ENCODE results near the gene IGF2R. TPM values are rescaled to one million over a fixed set of nuclear protein-coding genes. Genes with fewer than 3 reads are reported as not detected.
A peak's percentile ranks its signal among the peaks of the same experiment; 100 is the strongest.
"Not testable (repeated sequence)": the region's sequence is repeated elsewhere in the genome, so short reads cannot be mapped to it uniquely, and the experiment has no call there.

Gene IGF2R
- total RNA-seq, 8 experiments from 2014 or later, result 18.4 to 124 (median 53.5) TPM

DNA sequence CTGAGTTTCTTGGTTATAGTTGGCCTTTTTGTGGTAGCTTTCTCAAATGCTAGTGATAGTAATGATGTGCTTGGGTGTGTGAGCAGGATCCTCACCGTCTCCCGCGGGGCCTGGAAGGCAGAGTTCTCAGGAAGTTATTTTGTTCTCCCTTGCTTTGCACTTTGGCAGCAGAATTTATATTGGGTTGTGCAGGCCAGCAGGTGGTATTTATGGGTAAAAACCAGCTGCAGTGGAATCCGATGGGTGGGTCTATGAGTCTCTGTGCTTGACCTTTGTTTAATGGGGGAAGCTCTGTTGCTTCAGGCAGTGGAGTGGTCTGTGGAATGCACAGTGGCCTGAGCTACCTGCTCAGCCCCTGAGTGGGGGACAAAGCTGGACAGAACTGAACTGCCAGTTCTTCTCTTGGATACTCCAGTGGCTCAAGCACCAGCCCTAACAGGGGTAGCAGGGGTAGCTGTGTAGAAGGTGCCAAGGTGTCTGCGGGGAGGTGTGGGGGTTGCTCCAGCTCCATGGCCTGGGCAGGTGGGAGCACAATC is 27.3 kb downstream of the IGF2R start:
- WGBS, 10 experiments, result 88 to 100% (median 100%) methylated on average over 1 to 5 of the region's 5 CpGs; no CpG with 5 or more reads in 5 of the 10 experiments
- H3K4me3 ChIP-seq, result no peak overlapping the region
- ATAC-seq (replicated peaks in 6 of 8), result no peak
- H3K27ac ChIP-seq, result no peak overlapping the region
- no peaks in the 10 kb centered on the region for H3K4me1 ChIP-seq (replicated peaks in 1 of 2)
- in situ Hi-C loops (cut with MboI; ENCODE audit: low pct_unique_long_range_greater_than_20kb in 2 of 9, low sequenced_read_pairs in 9 of 9, unreplicated experiment in 9 of 9), result no loop called here

DNA sequence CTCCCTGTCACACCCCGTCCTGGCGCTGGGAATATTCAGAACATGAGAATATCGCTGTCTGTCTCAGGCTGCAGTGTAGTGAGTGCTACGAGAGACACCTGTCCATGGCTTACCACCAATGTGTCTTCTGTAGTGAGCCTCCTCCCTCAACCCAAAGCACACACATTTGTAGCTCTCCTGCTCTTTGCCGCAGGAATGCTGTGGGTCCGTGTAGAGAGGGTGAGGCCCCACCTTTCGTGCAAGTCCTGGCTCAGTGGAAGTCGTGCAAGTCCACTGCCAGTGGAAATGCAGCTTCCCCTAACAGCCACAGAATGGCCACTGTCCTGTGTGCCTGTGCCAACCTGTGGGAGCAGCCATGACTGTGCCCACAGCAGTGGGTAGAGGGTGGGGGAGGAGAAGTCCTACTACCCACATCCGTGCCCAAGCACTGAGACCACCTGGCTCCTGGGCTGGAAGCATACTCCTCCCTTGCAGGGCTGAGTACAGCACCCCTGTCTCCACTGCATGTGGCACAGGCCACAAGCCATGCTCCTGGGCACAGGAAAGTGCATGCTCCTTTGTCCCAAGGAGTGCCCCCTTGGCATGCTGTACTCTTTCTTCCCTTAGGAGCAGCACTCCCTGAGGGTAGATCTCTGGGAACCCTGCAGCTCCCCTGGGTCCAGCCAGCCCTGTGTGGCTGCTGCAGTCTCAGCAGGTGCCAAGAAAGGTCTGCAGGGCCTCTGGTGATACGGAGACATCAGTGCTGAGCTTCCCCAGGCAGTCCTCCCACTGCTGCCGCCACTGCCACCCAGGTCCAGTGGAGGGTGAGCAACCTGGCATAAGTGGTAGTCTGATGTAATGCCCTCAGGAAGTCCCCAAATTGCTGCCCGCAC is 28.0 kb downstream of the IGF2R start:
- no peaks in the 10 kb centered on the region for H3K4me1 ChIP-seq (replicated peaks in 1 of 2)
- in situ Hi-C loops (cut with MboI; ENCODE audit: low pct_unique_long_range_greater_than_20kb in 2 of 9, low sequenced_read_pairs in 9 of 9, unreplicated experiment in 9 of 9), result no loop called here
- no peak overlapping the region for H3K27ac ChIP-seq
- no peak for ATAC-seq (replicated peaks in 6 of 8)
- H3K4me3 ChIP-seq, result no peak overlapping the region
- 88 to 100% (median 100%) methylated on average over 1 to 3 of the region's 12 CpGs; no CpG with 5 or more reads in 6 of the 10 experiments for WGBS, 10 experiments

DNA sequence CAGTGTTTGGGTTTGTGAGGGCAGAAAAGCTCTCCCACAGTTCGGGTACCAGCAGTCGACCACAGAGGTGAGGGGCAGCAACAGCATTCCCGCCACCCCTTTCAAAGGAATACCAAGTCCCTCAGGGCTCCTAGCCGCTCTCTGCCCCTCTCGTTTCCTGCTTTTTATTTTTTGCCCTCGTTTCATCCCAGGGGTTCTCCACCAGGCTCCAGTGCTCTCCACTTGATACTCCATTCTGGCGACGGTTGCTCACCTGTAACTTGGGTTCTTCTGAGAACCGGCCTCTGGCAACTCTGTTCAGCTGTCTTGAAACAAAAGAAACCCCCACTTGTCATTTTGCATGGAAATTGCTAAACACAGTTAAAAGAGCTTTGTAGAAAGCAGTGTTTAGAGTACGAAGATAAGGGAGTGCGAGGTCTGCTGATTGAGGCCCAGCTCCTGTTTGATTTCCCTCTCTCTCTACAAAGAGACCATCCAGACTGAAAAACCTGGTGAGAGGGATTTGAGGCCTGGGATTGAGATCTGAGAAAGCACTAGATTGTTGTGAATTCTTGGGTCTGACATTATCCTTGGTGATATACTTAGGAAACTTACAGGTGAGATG is 28.7 kb downstream of the IGF2R start:
- ATAC-seq (replicated peaks in 6 of 8), result no peak
- H3K27ac ChIP-seq, result no peak overlapping the region
- no peak overlapping the region for H3K4me3 ChIP-seq
- in situ Hi-C loops (cut with MboI; ENCODE audit: low pct_unique_long_range_greater_than_20kb in 2 of 9, low sequenced_read_pairs in 9 of 9, unreplicated experiment in 9 of 9), result no loop called here
- no peaks in the 10 kb centered on the region for H3K4me1 ChIP-seq (replicated peaks in 1 of 2)
- 81 to 100% (median 93%) methylated on average over 2 to 8 of the region's 11 CpGs for WGBS, 10 experiments

DNA sequence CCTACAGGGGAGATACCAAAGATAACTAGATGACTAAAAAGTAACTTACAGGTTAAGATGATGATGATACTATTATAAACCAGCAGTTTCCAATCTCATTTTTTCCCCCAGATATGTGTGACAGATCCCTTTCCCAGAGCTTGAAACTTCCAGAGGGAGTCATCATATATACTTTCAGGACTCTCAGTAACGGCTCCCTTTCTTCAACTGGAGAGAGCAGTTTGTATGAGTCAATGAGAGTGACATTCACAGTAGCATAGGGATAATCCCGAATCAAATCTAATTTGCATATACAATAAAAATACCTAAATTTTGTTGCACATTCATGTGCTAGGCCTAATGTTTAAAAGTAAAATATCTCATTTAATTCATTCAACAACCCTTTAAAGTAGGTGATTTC is 29.7 kb downstream of the IGF2R start:
- Histone ChIP-seq H3K27ac (no peak overlapping the region), H3K4me3 (no peak overlapping the region), H3K4me1 (replicated peaks in 1 of 2) (no peaks in the 10 kb centered on the region)
- in situ Hi-C loops (cut with MboI; ENCODE audit: low pct_unique_long_range_greater_than_20kb in 2 of 9, low sequenced_read_pairs in 9 of 9, unreplicated experiment in 9 of 9), result no loop called here
- WGBS, 10 experiments, result 20 to 100% (median 93%) methylated on average over 1 to 2 of the region's 2 CpGs
- no peak for ATAC-seq (replicated peaks in 6 of 8)

DNA sequence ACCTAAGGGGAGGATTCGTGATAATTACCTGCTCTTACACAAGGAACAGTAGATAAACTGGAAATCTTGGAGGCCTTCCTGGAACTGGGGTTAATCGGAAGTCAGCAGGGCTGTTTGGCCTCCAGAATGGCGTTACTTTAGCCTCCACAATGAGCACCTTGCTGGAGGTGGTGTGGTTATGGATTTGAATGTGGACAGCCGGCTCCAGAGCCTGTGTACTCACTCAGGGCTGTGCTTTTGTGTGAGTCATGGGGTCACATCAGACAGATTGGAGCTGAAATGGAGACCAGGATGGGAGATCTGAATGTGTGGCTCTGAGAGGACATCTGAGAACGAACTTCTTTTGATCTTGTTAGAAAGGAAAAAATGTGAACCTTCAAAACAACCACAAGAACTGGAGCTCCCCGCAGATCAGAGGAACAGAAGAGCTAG is 30.4 kb downstream of the IGF2R start:
- no peak for ATAC-seq (replicated peaks in 6 of 8)

DNA sequence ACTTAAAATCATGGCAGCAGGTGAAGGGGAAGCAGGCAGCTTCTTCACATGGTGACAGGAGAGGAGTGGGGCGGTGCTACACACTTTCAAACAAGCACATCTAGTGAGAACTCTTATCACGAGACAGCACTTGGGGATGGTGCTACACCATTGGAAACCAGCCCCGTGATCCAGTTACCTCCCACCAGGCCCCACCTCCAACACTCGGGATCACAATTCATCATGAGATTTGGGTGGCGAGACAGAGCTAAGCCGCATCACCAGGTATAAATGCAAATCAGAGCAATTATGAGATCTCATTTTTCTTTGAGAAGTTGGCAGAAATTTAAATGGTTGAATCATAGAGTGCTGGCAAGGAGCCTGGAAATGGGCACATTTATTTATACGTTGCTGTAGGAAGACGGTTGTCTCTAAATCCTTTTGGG is 31.4 kb downstream of the IGF2R start:
- WGBS, 10 experiments, result 80 to 100% (median 97%) methylated on average over 1 to 5 of the region's 8 CpGs; no CpG with 5 or more reads in 3 of the 10 experiments
- H3K4me3 ChIP-seq, result no peak overlapping the region
- no peaks in the 10 kb centered on the region for H3K4me1 ChIP-seq (replicated peaks in 1 of 2)
- no peak overlapping the region for H3K27ac ChIP-seq
- ATAC-seq (replicated peaks in 6 of 8), result no peak
- in situ Hi-C loops (cut with MboI; ENCODE audit: low pct_unique_long_range_greater_than_20kb in 2 of 9, low sequenced_read_pairs in 9 of 9, unreplicated experiment in 9 of 9), result no loop called here

More for the DNA sequence above, 30.4 kb downstream of the IGF2R start:
- no peak overlapping the region for H3K27ac ChIP-seq
- H3K4me3 ChIP-seq, result no peak overlapping the region
- WGBS, 10 experiments, result 70 to 100% (median 100%) methylated on average over 1 to 6 of the region's 6 CpGs
- no peaks in the 10 kb centered on the region for H3K4me1 ChIP-seq (replicated peaks in 1 of 2)
- in situ Hi-C loops (cut with MboI; ENCODE audit: low pct_unique_long_range_greater_than_20kb in 2 of 9, low sequenced_read_pairs in 9 of 9, unreplicated experiment in 9 of 9), result no loop called here

DNA sequence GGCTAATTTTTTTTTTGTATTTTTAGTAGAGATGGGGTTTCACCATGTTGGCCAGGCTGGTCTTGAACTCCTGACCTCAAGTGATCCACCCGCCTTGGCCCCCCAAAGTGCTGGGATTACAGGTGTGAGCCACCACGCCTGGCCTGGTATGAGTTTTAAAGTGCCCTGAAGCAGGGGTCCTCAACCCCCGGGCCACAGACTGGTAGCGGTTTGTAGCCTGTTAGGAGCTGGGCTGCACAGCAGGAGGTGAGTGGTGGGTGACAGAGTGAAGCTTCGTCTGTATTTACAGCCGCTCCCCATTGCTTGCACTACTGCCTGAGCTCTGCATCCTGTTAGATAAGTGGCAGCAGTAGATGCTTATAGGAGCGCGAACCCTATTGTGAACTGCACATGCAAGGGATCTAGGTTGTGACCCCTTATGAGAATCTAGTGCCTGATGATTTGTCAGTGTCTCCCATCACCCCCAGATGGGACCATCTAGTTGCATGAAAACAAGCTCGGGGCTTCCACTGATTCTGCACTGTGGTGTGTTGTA is 32.1 kb downstream of the IGF2R start:
- H3K4me3 ChIP-seq; H3K27ac ChIP-seq; H3K4me1 ChIP-seq (replicated peaks in 1 of 2); in situ Hi-C loops (cut with MboI; ENCODE audit: low pct_unique_long_range_greater_than_20kb in 2 of 9, low sequenced_read_pairs in 9 of 9, unreplicated experiment in 9 of 9); ATAC-seq (replicated peaks in 6 of 8): not testable (repeated sequence)
- WGBS, 10 experiments, result 83 to 100% (median 95%) methylated on average over 1 to 9 of the region's 9 CpGs; no CpG with 5 or more reads in 6 of the 10 experiments

DNA sequence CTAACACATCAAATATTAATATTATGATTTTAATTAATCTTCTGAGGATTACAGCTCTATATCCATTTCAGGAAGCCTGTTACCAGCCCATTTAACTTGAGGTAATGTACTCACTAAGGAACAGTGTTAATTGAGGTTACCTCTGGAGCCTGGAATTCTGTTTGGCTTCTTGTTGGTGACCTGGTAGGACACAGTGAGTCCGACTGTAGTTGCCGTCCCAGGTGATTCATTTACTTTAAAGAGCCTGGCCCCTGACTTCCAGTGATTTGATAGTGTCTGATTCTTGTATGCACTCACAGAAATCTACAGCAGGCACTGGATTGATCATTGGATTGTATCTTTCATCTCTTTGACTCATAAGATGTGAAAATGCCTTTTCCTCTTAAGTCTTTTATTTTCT is 34.0 kb downstream of the IGF2R start:
- in situ Hi-C loops (cut with MboI; ENCODE audit: low pct_unique_long_range_greater_than_20kb in 2 of 9, low sequenced_read_pairs in 9 of 9, unreplicated experiment in 9 of 9), result no loop called here
- H3K27ac ChIP-seq, result no peak overlapping the region
- no peak for ATAC-seq (replicated peaks in 6 of 8)
- no peaks in the 10 kb centered on the region for H3K4me1 ChIP-seq (replicated peaks in 1 of 2)
- WGBS, 10 experiments, result 37 to 100% (median 83%) methylated on average over 1 to 2 of the region's 2 CpGs; no CpG with 5 or more reads in 3 of the 10 experiments
- H3K4me3 ChIP-seq, result no peak overlapping the region

DNA sequence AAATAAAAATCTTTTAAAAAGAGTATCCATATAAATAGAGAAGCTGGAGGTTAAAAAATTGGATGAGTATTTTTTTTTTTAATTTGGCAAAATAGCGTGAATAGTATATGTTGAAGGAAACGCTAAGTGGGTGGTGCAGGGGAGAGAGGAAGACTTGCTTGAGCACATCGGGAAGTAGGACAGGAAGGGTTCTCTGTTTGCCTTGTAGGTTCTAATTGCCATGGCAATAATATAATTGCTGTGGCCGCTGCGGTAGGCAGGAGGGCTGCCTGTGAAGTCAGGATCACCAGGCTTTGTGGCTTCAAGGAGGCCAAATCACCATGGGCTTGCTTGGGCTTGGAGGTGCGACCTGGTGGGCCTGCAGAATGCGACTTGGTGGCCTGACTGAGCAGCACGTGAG is 35.1 kb downstream of the IGF2R start:
- Histone ChIP-seq H3K4me3 (no peak overlapping the region), H3K4me1 (replicated peaks in 1 of 2) (no peaks in the 10 kb centered on the region), H3K27ac (no peak overlapping the region)
- ATAC-seq (replicated peaks in 6 of 8), result no peak
- in situ Hi-C loops (cut with MboI; ENCODE audit: low pct_unique_long_range_greater_than_20kb in 2 of 9, low sequenced_read_pairs in 9 of 9, unreplicated experiment in 9 of 9), result no loop called here
- 71 to 100% (median 93%) methylated on average over 1 to 6 of the region's 8 CpGs; no CpG with 5 or more reads in 1 of the 10 experiments for WGBS, 10 experiments

DNA sequence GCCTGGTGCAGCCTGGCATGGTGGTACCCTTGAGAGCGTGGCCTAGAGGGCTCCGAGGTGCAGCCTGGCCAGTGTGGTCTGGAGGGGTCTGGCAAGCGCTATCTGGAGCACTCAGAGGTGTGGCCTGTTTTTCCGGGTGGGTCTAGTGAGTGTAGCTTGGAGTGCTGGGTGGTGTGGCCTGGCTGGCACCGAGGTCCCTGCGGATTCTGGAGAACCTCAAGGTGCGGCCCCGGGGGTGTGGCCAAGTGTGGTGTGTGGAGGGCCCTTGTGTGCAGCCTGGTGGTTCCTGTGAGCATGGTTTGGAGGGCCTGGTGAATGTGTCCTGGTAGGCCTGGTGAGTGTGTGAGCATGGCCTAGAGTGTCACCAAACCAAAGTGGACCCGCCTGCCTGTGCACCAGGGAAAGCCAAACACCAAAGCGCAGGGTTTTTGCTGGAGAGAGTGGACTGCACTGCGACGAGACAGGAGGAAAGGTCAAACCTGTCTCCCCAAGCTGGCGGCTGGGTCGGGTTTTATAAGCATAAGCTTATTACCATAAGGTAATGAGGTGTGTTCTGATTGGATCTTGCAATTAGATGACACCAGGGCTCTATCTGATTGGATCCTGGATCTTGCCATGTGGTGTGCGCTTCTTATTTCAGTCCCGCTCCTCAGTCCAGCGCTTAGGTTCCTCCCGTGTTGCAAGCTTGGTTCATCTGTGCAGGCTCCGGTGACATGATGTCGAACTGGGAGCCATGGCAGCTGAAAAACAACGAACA is 35.7 kb downstream of the IGF2R start:
- in situ Hi-C loops (cut with MboI; ENCODE audit: low pct_unique_long_range_greater_than_20kb in 2 of 9, low sequenced_read_pairs in 9 of 9, unreplicated experiment in 9 of 9), result no loop called here
- Histone ChIP-seq H3K27ac (no peak overlapping the region), H3K4me3 (no peak overlapping the region), H3K4me1 (replicated peaks in 1 of 2) (no peaks in the 10 kb centered on the region)
- WGBS, 10 experiments, result 88 to 96% (median 93%) methylated on average over 2 to 10 of the region's 21 CpGs; no CpG with 5 or more reads in 5 of the 10 experiments
- ATAC-seq (replicated peaks in 6 of 8), result no peak

DNA sequence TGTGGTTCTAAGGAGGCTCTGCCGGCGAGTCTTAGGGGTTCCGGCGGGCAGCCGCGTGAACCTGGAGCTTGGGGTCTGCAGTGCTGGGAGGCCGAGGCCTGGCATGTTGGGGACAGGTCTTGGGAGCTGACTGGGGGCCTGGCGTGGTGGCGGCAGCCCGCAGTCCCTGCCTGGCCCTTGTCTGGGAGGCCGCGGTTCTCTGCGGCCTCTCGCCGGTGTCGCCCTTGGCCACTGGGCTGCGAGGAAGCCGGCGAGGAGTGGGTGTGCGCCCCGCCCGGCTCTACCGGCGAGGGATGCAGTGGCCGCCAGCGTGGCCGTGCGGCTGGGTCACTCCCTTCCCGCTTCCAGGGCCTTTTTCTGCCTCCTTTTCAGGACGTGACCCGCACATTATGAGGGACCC is 36.3 kb downstream of the IGF2R start:
- in situ Hi-C loops (cut with MboI; ENCODE audit: low pct_unique_long_range_greater_than_20kb in 2 of 9, low sequenced_read_pairs in 9 of 9, unreplicated experiment in 9 of 9), result no loop called here
- Histone ChIP-seq H3K4me1 (replicated peaks in 1 of 2) (no peaks in the 10 kb centered on the region), H3K27ac (no peak overlapping the region), H3K4me3 (no peak overlapping the region)
- 63 to 100% (median 85%) methylated on average over 4 to 21 of the region's 31 CpGs; no CpG with 5 or more reads in 6 of the 10 experiments for WGBS, 10 experiments
- peak in 2 of 8 experiments; percentile 18 to 25 for ATAC-seq (replicated peaks in 6 of 8)

DNA sequence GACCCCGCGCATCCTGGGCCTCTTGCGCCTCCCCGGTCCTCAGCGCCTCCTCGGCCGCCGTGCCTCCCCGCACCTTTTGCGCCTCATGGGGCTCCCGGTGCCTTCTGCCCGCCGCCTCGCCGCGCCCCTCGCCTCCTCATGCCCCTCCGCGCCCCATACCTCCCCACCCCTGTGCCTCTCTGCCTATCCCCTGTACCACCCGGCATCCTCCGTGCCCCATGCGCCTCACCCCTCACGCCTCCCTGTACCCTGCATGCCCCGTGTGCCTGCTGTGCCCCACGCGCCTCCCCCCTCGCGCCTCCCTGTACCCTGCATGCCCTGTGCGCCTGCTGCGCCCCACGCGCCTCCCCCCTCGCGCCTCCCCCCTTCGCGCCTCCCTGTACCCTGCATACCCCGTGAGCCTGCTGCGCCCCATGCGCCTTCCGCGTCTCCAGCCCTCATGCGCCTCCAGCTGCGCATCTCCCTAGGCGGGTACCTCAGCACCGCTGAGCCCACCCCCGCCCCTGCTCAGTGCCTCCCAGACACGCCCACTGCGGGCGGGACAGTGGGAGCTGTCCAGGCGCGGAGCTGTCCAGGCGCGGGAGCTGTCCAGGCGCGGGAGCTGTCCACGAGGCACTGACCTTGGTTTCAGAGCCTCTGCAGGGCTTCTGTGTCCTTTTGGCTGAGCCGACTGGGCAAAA is 37.1 kb downstream of the IGF2R start:
- Histone ChIP-seq H3K4me3 (no peak overlapping the region), H3K27ac (no peak overlapping the region), H3K4me1 (replicated peaks in 1 of 2) (no peaks in the 10 kb centered on the region)
- 63 to 100% (median 80%) methylated on average over 1 to 2 of the region's 57 CpGs; no CpG with 5 or more reads in 7 of the 10 experiments for WGBS, 10 experiments
- peak in 5 of 8 experiments; percentile 78 to 95 (median 90) for ATAC-seq (replicated peaks in 6 of 8)
- in situ Hi-C loops (cut with MboI; ENCODE audit: low pct_unique_long_range_greater_than_20kb in 2 of 9, low sequenced_read_pairs in 9 of 9, unreplicated experiment in 9 of 9), result no loop called here
